C4-2B (cell line): ENCODE measurements around the gene MDM1.

Experiments
- H3K27ac ChIP-seq: fragments of 450-650 bp; 2 replicates; pipeline ENCODE4 v1.5.1; 2017
- ZFX ChIP-seq: fragments of 450-650 bp; IDR thresholded peaks from 2 replicates; pipeline ENCODE4 v1.6.1; 2017
- TF ChIP-seq, protein P1 (sequence below): fragments of 450-650 bp; conservative IDR thresholded peaks from 2 replicates; pipeline ENCODE4 v1.5.1; 2017; ENCODE audit warnings: mild to moderate bottlenecking

Gene MDM1

DNA sequence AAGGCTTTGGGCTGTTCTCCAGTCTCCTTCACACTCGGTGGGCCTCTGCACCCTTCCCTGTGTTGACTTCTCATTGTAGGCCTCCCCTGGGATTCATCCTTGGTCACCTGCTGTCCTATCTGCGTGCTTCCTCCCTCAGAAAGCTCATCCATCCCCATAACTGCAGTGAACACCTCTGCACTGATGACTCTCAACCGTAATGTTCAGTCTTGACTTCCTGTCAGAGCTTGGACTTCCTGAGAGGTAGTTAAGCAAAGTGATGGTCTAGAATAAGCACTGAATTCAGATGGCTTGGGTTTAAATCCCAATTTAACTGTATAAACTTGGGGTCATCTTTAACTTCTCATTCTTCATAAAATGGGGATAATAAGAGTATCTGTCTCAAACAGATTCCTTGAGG is 13.6 kb upstream of the MDM1 start:
- no peak overlapping the region for H3K27ac ChIP-seq
- TF ChIP-seq, protein P1, sequence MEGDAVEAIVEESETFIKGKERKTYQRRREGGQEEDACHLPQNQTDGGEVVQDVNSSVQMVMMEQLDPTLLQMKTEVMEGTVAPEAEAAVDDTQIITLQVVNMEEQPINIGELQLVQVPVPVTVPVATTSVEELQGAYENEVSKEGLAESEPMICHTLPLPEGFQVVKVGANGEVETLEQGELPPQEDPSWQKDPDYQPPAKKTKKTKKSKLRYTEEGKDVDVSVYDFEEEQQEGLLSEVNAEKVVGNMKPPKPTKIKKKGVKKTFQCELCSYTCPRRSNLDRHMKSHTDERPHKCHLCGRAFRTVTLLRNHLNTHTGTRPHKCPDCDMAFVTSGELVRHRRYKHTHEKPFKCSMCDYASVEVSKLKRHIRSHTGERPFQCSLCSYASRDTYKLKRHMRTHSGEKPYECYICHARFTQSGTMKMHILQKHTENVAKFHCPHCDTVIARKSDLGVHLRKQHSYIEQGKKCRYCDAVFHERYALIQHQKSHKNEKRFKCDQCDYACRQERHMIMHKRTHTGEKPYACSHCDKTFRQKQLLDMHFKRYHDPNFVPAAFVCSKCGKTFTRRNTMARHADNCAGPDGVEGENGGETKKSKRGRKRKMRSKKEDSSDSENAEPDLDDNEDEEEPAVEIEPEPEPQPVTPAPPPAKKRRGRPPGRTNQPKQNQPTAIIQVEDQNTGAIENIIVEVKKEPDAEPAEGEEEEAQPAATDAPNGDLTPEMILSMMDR: no peak
- no peak for TF ChIP-seq ZFX

DNA sequence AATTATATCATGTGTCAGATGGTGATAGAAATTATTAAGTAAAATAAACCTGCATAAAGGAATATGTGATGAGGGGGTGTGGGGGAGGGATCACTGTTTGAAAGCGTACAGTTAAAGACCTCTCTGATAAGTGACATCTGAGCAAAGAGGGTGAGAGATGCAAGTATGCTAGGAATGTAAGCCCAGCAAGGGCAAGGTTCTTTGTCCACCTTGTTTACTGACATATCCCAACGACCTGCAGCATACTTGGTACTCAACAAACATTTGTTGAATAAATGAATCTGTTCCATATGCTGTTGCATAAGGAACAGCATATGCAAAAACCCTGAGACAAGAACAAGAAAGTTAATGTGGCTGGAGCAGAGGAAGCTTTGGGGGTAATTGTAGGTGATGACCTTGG is 12.0 kb upstream of the MDM1 start:
- no peak overlapping the region for H3K27ac ChIP-seq

DNA sequence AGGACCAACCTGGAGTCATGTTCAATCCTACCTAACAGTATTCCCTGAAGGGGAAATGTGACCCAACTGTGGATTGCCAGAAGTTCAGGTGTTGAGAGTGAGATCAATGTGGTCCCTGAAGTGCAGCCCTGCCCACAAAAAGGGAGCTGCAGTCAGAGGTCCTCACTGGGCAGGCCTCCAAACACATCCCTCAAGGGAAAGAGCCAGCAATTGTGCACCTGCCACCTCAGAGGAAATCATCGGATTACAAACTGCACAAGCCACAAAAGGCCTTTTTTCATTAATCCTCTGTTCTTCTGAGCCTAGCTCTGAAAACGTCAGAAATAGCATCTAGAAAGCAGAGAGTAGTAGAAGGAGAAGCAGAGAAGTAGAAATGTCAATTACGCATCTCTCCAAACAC is 10.8 kb upstream of the MDM1 start:
- TF ChIP-seq ZFX: no peak
- TF ChIP-seq, protein P1: no peak

More for the DNA sequence above, 12.0 kb upstream of the MDM1 start:
- TF ChIP-seq ZFX: no peak
- TF ChIP-seq, protein P1: no peak

DNA sequence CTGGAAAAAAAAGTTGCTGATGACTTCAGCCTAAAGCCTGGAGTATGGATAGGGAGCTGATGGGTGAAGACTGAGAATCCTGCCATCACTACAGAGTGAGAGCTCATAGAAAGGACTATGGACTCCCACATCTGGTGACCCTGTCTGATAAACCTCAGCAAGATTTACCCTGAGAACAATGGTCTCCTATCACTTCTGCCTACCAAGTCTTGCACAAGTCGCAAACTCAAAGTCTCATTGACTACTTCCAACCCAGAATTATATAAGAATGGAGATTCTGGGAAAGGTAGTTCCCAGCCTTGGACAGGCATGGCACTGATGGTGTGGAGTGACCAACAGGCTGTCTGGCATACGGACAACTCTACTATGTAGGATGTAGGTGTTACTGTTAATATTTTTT is 9.7 kb upstream of the MDM1 start:
- TF ChIP-seq, protein P1: no peak
- no peak for TF ChIP-seq ZFX
- no peak overlapping the region for H3K27ac ChIP-seq

More for the DNA sequence above, 10.8 kb upstream of the MDM1 start:
- no peak overlapping the region for H3K27ac ChIP-seq

DNA sequence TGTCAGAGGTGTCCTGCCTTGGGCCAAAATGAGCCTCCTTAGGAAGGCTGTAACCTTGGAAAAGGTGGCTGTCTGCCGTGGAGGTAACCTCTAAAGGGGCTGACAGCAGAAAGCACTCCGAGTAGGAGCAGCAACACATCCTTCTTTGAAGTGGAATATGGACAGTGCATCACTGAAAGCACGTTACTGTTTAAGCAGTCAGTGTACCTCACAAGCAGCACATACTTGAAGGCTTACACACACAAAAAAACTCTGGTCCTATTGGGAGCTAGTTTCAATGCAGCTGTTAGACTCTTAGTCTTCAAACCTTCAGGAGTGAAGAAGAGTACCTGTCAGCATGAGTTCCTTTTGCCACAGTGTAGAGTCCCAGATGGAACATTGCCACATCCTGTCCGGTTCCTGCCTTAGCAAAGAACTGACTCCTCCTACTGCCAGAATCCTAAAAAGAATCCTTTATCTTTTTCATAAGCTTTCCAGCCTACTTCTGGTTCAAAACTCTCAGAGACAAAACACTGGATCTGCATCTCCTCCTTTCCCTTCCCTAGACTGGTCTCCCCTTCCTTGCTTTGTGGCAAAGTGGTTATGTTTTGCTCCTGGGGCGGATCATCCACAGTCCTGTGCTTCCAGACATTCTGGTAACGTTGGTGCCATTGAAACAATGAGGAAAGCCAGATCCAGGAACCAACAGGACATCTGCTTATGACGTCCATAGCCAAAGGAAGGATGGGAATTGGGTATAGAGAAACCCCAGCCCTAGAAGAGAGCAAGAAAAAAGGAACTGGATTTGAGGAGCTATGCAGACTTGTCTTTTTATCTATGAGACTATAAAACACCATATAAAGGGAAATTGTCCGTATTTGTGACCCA is 8.5 kb upstream of the MDM1 start:
- no peak for TF ChIP-seq ZFX
- TF ChIP-seq, protein P1: no peak
- no peak overlapping the region for H3K27ac ChIP-seq

DNA sequence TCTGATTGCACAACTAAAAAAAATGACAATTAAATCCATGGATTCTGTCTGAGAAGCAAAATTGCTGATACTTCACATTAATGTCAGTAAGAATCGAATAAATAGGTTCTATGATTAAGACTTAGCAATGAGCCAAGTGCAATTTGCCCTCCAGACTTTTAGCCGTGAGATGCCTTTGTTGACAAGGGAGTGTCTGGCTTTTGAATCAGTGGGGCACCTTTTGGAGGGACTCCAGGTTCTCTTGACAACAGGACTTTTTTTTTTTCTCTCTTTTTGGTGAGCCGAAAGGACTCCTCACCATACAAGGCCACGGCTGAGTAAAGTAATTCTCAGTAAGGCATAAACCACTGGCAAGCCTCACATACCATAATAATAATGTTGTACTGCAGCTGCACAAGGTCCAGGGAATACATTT is 4.7 kb upstream of the MDM1 start:
- H3K27ac ChIP-seq: no peak overlapping the region
- TF ChIP-seq ZFX: no peak
- TF ChIP-seq, protein P1: no peak

DNA sequence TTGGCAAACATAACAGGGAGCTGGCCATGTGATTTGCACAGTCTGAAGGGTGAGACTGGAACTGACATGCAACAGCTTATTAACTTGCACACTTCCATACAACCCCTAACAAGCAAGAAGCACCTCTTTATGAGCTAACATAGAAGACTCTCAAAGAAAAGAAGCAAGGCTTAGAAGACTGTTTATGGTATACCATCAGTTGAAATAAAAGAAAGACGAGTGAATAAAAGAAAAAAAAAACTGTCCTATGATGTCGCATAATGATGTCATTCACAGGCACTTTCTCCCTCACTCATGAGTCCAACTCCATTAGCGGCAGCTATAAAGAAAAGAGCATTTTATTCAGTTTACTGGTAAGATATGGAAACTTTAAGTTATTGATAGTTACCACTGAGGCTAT is 3.3 kb upstream of the MDM1 start:
- no peak for TF ChIP-seq ZFX
- TF ChIP-seq, protein P1: no peak

More for the DNA sequence above, 3.3 kb upstream of the MDM1 start:
- no peak overlapping the region for H3K27ac ChIP-seq
